A673 (cell line): ENCODE results near the gene GRIK1. TPM values are rescaled to one million over a fixed set of nuclear protein-coding genes. Genes with fewer than 3 reads are reported as not detected.

Source experiments
- BruUV-seq: library from RNA; stranded (reverse); fragments of 400-500 nt; replicated peaks from 2 replicates; lab custom pipeline; 2021; lab: Mats Ljungman, UMichigan
- CTCF ChIA-PET: fragments of 300-600 bp; sonication (Branson Sonifier 250); formaldehyde crosslinking; loops from one replicate; lab custom pipeline; 2022; ENCODE audit warnings: antibody characterized with exemption; lab: Charles Lee
- POLR2A ChIA-PET: fragments of 300-600 bp; sonication (Branson Sonifier 250); formaldehyde crosslinking; loops from one replicate; lab custom pipeline; 2022; ENCODE audit warnings: antibody characterized with exemption; ENCODE audit not compliant: low non-redundant PET; lab: Charles Lee
- DNase-seq: peaks from one replicate; pipeline ENCODE4 v3.0.0-alpha.2; 2015; ENCODE audit warnings: low spot score
- H3K27ac ChIP-seq: fragments of 200-600 bp; sonication (generic); 2 replicates; pipeline ENCODE4 v1.5.1; 2016; ENCODE audit warnings: mixed run types, low read depth, mild to moderate bottlenecking, mixed read lengths, antibody characterized with exemption, low read length; ENCODE audit not compliant: poor library complexity, severe bottlenecking
- H3K27me3 ChIP-seq: fragments of 200-600 bp; sonication (generic); replicated peaks from 2 replicates; pipeline ENCODE4 v1.6.1; 2017; ENCODE audit warnings: mixed run types, low read depth, mild to moderate bottlenecking, mixed read lengths, antibody characterized with exemption, low read length; ENCODE audit not compliant: insufficient read depth, poor library complexity
- H3K36me3 ChIP-seq: fragments of 200-600 bp; sonication (generic); 2 replicates; pipeline ENCODE4 v1.6.1; 2016; ENCODE audit warnings: mixed run types, mild to moderate bottlenecking, mixed read lengths, antibody characterized with exemption, low read length; ENCODE audit not compliant: insufficient read depth, poor library complexity, severe bottlenecking
- H3K4me1 ChIP-seq: fragments of 200-600 bp; sonication (generic); 2 replicates; pipeline ENCODE4 v1.6.1; 2017; ENCODE audit warnings: mixed run types, mild to moderate bottlenecking, mixed read lengths, antibody characterized with exemption, low read length; ENCODE audit not compliant: insufficient read depth, poor library complexity, severe bottlenecking
- H3K4me3 ChIP-seq: fragments of 200-600 bp; sonication (generic); 2 replicates; pipeline ENCODE4 v1.5.1; 2016; ENCODE audit warnings: low read depth, mixed run types, mild to moderate bottlenecking, mixed read lengths, low read length; ENCODE audit not compliant: poor library complexity, severe bottlenecking
- H3K9me3 ChIP-seq: fragments of 200-600 bp; sonication (generic); 2 replicates; pipeline ENCODE4 v1.6.1; 2016; ENCODE audit warnings: mixed run types, low read depth, mild to moderate bottlenecking, mixed read lengths, antibody characterized with exemption, low read length; ENCODE audit not compliant: poor library complexity, severe bottlenecking
- EZH2 ChIP-seq: fragments of 200-600 bp; sonication (generic); IDR thresholded peaks from 2 replicates; pipeline ENCODE4 v1.6.1; 2017; ENCODE audit warnings: borderline replicate concordance, low read depth, mild to moderate bottlenecking, mixed read lengths, antibody characterized with exemption, low read length; ENCODE audit not compliant: poor library complexity, severe bottlenecking
- intact Hi-C: fragments of 100-400 bp; cut with micrococcal nuclease; formaldehyde crosslinking; loops from one replicate; pipeline ENCODE4 v1.10.0; 2022; ENCODE audit not compliant: unreplicated experiment
- total RNA-seq: library from RNA; stranded (reverse); gene quantifications from 2 replicates; pipeline ENCODE4 v1.2.3, GENCODE V29; 2021
- TF ChIP-seq, protein P1 (sequence below): fragments of 300-800, 200-600 bp; sonication (generic); conservative IDR thresholded peaks from 2 replicates; pipeline ENCODE4 v1.5.1; 2017; ENCODE audit warnings: low read depth, mild to moderate bottlenecking, antibody characterized with exemption, low read length, moderate library complexity, mixed read lengths

Gene GRIK1
- total RNA-seq, 1 experiment from 2014 or later: 0.67 TPM

DNA sequence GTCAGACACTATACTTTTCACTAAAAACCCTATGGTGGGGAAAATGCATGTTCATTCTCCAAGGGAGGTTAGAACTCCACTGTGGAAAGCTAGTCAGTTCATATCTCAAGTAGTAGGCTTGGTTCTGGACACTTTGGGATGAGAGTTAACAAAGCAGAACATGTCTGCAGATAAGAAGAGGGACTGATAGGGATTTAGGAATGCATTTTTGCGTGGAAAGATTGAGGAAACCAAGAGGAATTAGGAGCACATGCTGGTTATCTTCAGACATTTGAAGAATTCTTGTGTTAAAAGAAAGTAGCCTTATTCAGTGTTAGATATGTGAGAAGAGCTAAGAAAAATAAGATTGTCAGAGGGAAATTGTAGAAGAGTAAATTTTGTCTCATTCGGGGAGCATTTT, 1.2 kb upstream of the GRIK1 start:
- no peaks in the 10 kb centered on the region for H3K9me3 ChIP-seq
- ChIA-PET POLR2A (no interaction called here), CTCF (no interaction called here)
- no peak overlapping the region for H3K27ac ChIP-seq
- no peak for TF ChIP-seq EZH2
- TF ChIP-seq, protein P1, sequence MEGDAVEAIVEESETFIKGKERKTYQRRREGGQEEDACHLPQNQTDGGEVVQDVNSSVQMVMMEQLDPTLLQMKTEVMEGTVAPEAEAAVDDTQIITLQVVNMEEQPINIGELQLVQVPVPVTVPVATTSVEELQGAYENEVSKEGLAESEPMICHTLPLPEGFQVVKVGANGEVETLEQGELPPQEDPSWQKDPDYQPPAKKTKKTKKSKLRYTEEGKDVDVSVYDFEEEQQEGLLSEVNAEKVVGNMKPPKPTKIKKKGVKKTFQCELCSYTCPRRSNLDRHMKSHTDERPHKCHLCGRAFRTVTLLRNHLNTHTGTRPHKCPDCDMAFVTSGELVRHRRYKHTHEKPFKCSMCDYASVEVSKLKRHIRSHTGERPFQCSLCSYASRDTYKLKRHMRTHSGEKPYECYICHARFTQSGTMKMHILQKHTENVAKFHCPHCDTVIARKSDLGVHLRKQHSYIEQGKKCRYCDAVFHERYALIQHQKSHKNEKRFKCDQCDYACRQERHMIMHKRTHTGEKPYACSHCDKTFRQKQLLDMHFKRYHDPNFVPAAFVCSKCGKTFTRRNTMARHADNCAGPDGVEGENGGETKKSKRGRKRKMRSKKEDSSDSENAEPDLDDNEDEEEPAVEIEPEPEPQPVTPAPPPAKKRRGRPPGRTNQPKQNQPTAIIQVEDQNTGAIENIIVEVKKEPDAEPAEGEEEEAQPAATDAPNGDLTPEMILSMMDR: no peak
- DNase-seq: no peak
- H3K36me3 ChIP-seq: no peaks in the 10 kb centered on the region
- intact Hi-C loops: loop anchor here (5.0 kb wide), 2 partner anchors 96 to 251 kb away; no protein-coding TSS in a partner anchor
- H3K4me1 ChIP-seq: peaks cover 5% of the 10 kb centered on the region
- no peak overlapping the region for H3K4me3 ChIP-seq
- no TSS peak for BruUV-seq
- peaks cover 51% of the 10 kb centered on the region for H3K27me3 ChIP-seq

DNA sequence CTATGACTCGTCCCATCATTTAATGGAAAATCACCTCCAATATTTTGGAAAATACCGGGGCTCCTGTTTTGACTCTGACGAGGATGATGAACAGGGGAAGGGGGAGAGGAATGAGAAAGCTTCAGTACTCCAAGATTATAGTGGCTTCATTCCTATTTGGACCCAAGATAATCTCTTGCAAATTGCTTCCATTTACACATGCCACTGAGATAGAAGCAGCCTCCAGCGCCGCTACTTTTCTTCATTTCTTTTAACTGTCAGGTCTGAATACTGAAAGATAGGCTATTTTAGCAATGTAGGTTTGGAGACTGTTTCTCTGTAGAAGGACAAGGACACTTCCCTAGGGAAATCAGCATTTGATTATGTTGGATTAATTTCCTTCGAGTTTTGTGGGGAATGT, 565 bp upstream of the GRIK1 start:
- TF ChIP-seq, protein P1: no peak
- TF ChIP-seq EZH2: no peak
- peak overlapping the region; percentile 48 for H3K4me3 ChIP-seq
- H3K27ac ChIP-seq: no peak overlapping the region
- H3K27me3 ChIP-seq: peaks cover 53% of the 10 kb centered on the region
- H3K9me3 ChIP-seq: no peaks in the 10 kb centered on the region
- H3K4me1 ChIP-seq: peaks cover 5% of the 10 kb centered on the region
- CTCF ChIA-PET: interaction anchor here (0.5 kb wide), 2 partner anchors 105 to 463 kb away, joined by 3 to 4 read pairs; no protein-coding TSS in a partner anchor
- H3K36me3 ChIP-seq: no peaks in the 10 kb centered on the region
- intact Hi-C loops: loop anchor here (5.0 kb wide), 2 partner anchors 97 to 252 kb away; no protein-coding TSS in a partner anchor
- POLR2A ChIA-PET: no interaction called here
- DNase-seq: no peak
- BruUV-seq: no TSS peak

DNA sequence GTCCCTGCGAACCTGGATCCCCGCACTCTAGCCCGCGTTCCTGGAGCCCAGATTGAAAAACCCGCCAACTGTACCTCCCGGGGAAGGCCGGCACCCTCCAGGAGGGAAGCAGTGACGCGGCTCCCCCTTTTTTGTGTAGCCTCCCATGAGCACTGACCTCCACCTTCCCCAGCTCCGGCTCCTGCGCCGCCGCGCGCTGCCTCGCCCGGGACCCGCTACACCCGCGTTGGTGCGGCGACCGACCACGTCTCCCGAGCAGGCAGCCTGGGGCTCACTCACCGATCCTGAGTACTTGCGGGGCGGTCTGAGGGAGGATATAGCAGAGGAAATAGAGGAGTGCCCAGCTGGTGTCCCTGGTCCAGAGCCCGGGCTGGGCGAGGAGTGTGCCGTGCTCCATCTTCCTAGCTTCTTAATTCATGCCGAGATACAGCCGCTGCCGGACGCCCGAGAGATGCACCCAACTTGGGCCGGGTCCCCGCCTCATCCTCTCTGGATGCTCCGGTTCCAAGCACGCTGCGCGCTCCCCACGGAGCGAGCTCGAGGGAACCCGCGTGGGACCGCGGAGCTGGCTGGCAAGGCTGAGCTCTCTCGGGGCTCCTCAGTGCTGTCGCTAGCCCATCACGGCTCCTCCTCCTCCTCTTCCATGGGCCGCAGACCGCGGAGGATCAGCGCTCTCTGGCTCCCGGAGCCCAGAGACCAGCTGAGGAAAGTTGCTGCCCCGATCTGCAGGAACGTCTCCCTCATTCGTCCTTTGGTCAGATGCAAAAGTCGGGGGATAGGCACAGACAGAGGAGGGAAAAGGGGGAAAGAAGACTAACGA, 482 bp downstream of the GRIK1 start:
- DNase-seq: peak; percentile 43
- H3K4me3 ChIP-seq: peak overlapping the region; percentile 48

More for the DNA sequence above, 482 bp downstream of the GRIK1 start:
- CTCF ChIA-PET: no interaction called here
- TF ChIP-seq, protein P1: no peak
- TF ChIP-seq EZH2: no peak
- Histone ChIP-seq H3K4me1 (peaks cover 5% of the 10 kb centered on the region), H3K27ac (no peak overlapping the region), H3K27me3 (peaks cover 53% of the 10 kb centered on the region), H3K36me3 (no peaks in the 10 kb centered on the region), H3K9me3 (no peaks in the 10 kb centered on the region)
- no TSS peak for BruUV-seq
- intact Hi-C loops: no loop called here
- POLR2A ChIA-PET: no interaction called here
